NOMO-1 (cell line): Measurements from ENCODE around the gene PDE1A.

Experiments
- DNase-seq, 2 experiments: peaks; one replicate each; lab custom pipeline; 2025; ENCODE audit not compliant: unreplicated experiment in 2 of 2; lab: John Stamatoyannopoulos, UW

PDE1A gene

GRCh38 chr2:182359990-182360662 lies 66.7 kb downstream of the PDE1A start:
- no peak for DNase-seq

- no peak for DNase-seq
Observed at GRCh38 chr2:182359027-182359989, 67.5 kb downstream of the PDE1A start.

GRCh38 chr2:182358601-182359000 lies 68.2 kb downstream of the PDE1A start:
- DNase-seq: no peak

DNA sequence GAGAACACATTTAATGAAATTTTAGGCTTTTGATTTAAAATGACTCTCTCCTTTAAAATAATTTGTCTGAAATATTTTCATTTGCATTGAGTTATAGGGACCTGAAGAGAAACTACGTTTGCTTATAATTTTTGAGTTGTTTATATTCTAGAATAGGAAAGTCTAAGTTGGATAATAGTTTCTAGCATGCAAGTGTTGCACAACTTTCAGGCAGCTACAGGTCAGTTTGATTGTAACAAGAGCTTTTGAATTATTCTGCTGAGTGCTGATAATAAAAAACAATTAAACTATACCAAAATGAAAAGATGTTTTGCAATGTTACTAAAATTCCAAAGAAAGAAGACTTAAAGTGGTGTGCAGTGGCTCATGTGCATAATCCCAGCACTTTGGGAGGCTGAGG lies 71.0 kb downstream of the PDE1A start:
- DNase-seq: no peak

GRCh38 chr2:182351427-182351826 lies 75.4 kb downstream of the PDE1A start:
- no peak for DNase-seq

DNA sequence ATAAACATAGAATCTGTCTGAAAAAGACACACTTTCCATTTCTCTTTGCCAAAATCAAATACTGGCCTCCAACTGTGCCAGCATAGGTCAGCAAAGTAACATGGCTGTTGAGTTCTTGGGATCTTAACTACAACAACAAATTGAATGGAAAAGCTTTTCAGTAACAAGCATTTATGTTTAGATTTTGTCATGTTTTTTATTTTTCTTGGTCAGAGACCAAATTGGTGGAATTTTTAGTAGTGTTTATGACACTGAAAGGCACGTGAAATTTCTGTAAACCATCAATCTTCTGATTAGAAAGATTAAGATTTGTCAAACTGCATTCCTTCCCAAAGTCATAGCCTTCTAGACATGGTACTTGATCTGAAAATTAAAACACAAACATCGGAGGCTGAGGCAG lies 77.6 kb downstream of the PDE1A start:
- no peak for DNase-seq

DNA sequence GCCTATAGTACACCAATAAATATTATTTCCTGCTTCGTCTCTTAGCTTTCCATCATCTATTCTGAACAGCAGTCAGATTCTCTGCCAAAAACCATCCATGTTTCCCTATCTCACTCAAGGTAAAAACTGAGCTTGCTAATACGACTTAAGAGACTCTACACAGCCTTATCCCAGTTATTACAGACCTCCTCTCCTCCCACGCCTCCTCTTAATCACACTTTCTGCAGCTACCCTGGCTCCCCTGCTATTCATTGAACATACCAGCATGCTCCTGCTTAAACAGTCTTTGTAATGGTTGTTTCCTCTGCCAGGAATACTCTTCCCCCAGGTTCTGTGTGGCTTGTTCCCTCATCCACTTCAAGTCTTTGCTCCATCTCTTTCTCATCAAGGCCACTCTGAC lies 81.5 kb downstream of the PDE1A start:
- no peak for DNase-seq

DNA sequence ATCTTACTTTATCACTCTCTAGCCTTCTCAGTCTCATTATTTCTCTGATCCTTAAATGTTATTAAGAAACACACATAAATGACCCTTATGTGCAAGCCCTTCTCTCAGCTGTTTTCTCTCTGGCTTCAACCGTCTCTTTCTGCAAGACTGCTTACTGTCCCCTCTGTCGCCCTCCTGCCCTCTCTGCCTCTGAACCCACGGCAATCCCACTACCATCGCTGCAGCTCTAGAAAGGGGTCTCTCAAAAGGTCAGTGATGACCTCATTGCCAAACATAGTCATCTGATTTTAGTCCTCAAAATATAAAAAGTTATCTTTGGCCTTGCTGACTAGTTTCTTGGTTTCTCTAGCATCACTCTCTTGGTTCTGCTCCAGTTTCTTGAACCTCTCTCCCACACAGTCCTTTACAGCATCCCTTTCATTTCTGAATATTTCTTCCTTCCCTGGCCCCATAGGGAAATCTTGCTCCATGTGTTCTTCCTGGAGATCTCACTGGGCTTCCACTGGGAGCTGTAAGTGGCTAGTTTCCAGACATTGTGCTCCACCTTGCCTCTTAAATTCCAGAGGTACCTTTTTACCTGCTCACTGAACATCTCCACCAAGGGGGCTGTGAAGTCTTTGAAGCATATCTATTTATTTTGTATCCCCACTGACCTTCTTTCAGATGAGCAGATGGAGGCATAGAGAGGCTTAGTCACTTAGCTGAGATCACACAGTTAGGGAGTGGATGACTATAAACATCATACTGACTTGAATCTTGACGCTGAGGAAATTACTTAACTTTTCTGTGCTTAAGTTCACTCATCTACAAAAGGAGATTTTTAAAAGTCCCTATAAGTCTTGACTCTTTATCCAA lies 96.2 kb downstream of the PDE1A start:
- DNase-seq: no peak

DNA sequence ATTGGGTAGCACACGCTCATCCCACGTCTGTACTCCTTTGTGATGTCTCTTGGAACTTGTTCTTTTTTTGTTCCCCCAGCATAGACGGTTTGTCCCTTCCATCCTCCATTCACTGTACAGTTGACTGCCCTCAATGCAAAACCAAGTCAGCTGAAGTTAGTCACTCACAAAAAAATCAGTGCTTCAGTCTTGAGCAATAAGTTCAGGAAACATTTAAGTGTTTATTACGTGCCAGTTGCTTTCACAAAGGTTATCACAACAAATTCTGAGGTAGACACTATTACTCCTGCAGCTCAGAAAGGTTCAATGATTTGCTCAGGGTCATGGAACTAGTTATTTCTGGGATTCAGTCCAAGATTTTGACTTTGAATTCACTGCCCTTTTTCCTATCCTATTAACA lies 102.2 kb downstream of the PDE1A start:
- DNase-seq: no peak

DNA sequence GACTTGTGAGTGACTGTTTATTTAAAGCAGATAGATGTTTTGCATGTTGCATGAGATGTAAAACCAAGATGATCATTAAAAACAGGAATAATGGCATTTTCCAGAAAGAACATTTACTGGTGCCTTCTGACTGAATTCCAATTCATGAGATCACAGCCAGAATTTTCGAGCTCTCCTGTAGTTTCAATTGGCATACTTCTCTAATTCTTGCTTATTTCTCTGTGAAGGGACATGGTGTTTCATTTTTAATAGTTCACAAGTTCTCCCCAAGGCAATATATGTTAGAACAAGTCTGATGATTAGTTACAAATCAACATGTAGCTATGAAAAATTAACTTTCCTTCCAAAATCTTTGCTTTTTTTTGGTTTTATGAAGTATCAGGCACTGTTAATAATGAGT lies 105.7 kb downstream of the PDE1A start:
- no peak for DNase-seq

DNA sequence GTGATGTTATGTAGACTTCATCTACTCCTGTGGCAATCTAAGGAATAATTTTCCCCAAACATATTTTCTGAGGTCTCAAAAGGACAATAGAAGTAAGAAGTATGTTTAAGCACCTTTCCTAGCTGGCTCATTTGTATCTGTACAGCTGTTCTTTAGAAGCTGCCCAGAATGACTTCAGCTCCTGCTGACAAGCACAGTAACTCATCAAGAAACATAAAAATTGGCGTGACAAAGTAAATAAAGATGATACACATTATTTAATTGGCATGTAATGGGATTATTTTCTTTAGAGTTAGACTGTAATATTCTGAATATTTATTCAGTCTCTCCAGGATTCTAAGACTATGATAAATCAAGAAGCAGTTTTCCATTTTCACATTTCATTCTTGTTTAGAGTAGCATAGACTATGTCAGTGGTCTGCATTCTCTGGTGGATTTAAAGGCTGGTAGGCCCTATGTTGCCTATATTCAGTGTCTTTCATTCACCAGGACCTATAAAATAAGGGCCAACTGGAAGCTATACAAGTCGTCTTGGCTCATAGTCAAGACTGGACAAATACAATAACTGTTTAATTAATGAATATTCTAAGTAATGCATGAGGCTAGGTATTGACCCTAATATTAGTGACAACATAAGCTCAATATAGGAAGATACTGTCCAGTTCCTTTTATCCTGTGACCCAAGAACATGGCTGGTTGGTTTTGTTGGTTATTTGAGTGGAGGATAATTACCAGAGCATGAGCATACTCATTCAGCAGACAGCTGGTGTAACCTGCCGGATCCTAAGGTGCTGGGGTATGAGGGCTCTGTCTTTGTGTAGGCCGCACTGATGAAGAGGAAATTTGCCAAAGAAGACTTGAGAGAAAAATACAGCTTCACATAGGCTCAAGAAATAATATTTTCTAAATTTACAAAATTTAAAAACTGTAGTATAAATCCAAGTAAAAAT lies 107.0 kb downstream of the PDE1A start:
- no peak for DNase-seq

- DNase-seq: no peak
Observed at GRCh38 chr2:182318466-182319220, 108.2 kb downstream of the PDE1A start.

- DNase-seq: no peak
Observed at GRCh38 chr2:182316950-182317349, 109.9 kb downstream of the PDE1A start.

DNA sequence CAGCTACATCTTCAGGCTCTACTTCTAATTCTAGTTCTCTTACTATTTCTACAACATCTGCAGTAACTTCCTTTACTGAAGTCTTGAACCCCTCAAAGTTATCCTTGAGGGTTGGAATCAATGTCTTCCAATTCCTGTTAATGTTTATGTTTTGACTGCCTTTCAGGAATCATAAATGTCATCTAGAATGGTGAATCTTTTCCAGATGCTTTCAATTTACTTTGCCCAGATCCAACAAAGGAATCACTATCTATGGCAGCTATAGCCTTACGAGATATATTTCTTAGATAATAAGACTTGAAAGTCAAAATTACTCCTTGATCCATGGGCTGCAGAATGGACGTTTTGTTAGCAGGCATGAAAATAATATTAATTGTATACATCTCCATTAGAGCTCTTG lies 123.9 kb downstream of the PDE1A start:
- no peak for DNase-seq

GRCh38 chr2:182302174-182302573 lies 124.7 kb downstream of the PDE1A start:
- DNase-seq: no peak

DNA sequence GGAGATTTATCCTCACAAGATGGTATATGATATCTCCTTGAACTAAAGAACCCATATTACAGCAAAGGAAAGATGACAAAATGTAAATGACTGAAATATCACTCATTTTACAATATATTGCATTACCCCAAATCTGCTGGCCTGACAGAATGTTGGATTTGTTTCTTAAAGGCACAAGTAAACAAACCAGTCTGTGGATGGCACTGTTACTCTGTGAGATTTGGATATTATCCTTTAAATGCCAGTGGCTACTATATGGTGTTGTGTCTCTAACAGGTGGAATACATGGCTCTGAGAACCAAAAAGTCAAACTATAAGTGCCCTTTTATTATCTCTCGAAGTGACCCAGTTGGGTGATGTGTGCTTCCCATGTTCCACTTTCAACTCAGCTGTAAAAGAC lies 125.7 kb downstream of the PDE1A start:
- DNase-seq: no peak

GRCh38 chr2:182300608-182301007 lies 126.2 kb downstream of the PDE1A start:
- no peak for DNase-seq

DNA sequence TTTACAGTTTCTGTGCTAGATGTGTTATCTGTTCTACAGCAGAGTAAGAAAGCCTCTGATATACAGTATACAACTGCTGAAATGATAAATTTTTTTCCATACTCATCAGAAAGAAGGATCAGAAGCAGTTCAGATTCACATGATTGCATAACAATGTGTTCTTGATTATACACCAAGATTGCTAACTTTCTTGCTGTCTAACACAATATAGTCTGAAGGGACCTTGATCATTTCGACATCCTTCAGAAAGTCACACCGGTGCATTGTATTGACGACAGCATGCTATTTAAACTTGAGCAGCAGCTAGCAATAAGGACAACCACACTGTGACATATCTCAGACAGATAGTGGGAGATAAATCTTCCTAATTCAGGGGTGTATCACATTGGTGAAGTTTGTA lies 127.2 kb downstream of the PDE1A start:
- DNase-seq: no peak

- no peak for DNase-seq
Observed at GRCh38 chr2:182298456-182298855, 128.4 kb downstream of the PDE1A start.
